ENCODE measurements around the gene MPPED1. TPM values are rescaled to one million over a fixed set of nuclear protein-coding genes. Genes with fewer than 3 reads are reported as not detected.

The MPPED1 gene
- total RNA-seq, 4 donors from 2014 or later: not detected

- TF ChIP-seq CTCF (IDR thresholded peaks at IDR 0.05; ENCODE audit: low read depth): no peak
Measured at GRCh38 chr22:43443152-43443471, 31.3 kb downstream of the MPPED1 start.

GRCh38 chr22:43446037-43446803, 34.4 kb downstream of the MPPED1 start:
- TF ChIP-seq CTCF (IDR thresholded peaks at IDR 0.05; ENCODE audit: low read depth): no peak

DNA sequence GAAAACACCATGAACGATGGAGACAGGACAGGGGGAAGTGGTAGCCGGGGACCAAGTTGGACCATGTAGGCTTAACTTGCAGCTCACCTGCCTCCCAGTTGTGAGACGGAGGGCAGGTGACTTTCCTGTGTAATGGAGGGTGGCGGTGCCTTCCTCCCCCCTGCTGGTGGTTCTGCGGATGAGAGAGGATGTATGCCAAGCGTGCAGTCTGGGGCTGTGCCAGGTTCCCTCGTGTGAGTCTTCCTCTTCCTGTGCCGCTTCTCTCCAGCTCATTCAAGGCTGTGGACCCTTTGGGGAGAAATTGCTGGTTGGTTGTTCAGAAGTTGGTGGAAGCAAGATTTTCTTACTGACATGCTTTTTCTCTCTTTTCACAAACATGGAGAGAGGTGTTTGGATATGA, 35.1 kb downstream of the MPPED1 start:
- no peak for TF ChIP-seq CTCF (IDR thresholded peaks at IDR 0.05; ENCODE audit: low read depth)

DNA sequence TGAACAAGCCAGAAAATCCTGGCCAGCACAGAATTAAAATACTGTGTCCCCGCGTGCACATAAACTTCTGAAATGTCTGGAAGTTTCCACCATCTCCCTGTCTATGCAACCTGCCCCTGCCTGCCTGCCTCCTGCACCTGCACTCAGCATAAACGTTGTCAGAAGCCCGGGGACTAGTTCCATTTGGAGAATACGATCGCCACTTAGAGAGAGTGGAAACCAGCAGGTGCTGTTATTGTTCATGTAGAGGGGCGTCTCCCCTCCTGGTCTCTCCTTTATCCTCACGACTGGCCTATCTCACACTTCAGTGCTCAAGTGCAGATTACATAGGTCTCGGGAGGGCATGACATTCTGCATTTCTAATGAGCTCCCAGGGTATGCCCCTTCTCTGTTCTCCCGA, 35.6 kb downstream of the MPPED1 start:
- TF ChIP-seq CTCF (IDR thresholded peaks at IDR 0.05; ENCODE audit: low read depth): no peak

DNA sequence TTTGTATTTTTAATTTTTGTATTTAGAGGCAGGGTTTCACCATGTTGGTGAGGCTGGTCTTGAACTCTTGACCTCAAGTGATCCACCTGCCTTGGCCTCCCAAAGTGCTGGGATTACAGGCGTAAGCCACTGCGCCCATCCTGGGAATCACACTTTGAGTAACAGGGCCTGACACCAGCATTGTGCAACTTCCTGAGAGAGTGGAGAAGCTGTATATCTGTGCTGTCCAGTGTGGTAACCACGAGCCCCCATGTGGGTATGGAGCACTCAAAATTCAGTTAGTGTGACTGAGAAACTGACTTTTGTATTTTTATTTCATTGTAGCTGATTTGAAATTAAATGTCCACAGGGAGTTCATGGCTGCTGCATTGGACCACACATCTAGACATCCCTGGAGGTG, 36.2 kb downstream of the MPPED1 start:
- no peak for TF ChIP-seq CTCF (IDR thresholded peaks at IDR 0.05; ENCODE audit: low read depth)

DNA sequence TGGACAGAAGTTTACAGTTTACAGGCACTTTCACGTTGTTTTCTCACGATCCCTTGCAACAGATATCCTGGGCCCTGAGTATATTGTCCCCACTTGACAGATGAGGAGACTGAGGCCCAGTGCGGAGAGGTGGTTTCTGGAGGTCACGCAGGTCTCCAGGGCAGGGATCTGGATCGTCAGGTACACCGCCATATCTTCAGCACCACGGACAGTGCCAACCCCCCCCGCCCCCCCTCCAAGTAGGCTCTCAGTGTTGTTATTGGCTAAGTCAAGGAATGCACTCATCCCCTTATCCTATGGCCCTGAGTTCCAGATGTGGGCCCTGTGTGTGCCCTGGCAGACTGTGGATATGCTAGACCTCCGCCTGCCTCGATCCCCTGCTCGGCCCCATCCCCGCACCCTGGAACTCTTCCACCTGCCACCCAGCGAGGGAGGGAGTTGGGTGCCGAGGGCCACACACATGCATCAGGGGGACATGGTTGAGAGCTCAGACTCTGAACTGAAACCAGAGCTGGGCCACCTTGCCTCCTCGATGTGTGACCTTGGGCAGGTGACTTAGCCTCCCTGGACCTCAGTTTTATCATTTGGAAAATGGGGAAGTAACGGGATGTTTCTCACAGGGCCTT, 37.5 kb downstream of the MPPED1 start:
- TF ChIP-seq CTCF (IDR thresholded peaks at IDR 0.05; ENCODE audit: low read depth): no peak

GRCh38 chr22:43449831-43450225, 38.0 kb downstream of the MPPED1 start:
- TF ChIP-seq CTCF (IDR thresholded peaks at IDR 0.05; ENCODE audit: low read depth): no peak
